HG03571 (cell line): ENCODE results near the gene POF1B.

ENCODE experiments used
- ATAC-seq: cut with Tn5 transposase; IDR thresholded peaks from one replicate; pipeline ENCODE4 v1.9.1; 2021; ENCODE audit not compliant: unreplicated experiment

The POF1B gene

GRCh38 chrX:85243155-85243554 lies 136.3 kb downstream of the POF1B start:
- ATAC-seq: no peak
